ENCODE results near the gene GALNT7.
A peak's percentile ranks its signal among the peaks of the same experiment; 100 is the strongest.

The GALNT7 gene

DNA sequence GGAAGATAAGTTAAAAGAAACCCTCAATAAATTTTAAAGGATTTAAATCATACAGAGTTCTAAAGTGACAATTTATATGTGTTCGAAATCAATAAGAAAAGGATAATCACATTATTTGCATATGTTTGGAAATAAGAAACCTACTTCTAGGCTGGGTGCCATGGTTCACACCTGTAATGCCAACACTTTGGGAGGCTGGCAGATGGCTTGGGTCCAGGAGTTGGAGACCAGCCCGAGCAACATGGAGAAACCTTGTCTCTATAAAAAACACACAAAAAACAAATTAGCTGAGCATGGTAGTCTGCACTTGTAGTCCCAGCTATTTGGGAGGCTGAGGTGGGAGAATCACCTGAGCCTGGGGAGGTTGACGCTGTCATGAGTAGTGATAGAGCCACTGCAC, 194.1 kb downstream of the GALNT7 start:
- DNase-seq: no peak

GRCh38 chr4:173365359-173365996, 196.9 kb downstream of the GALNT7 start:
- no peak for DNase-seq

- no peak for DNase-seq
Measured at GRCh38 chr4:173367285-173367684, 198.7 kb downstream of the GALNT7 start.

GRCh38 chr4:173367946-173368345, 199.3 kb downstream of the GALNT7 start:
- DNase-seq: no peak

GRCh38 chr4:173370130-173370476, 201.5 kb downstream of the GALNT7 start:
- no peak for DNase-seq

DNA sequence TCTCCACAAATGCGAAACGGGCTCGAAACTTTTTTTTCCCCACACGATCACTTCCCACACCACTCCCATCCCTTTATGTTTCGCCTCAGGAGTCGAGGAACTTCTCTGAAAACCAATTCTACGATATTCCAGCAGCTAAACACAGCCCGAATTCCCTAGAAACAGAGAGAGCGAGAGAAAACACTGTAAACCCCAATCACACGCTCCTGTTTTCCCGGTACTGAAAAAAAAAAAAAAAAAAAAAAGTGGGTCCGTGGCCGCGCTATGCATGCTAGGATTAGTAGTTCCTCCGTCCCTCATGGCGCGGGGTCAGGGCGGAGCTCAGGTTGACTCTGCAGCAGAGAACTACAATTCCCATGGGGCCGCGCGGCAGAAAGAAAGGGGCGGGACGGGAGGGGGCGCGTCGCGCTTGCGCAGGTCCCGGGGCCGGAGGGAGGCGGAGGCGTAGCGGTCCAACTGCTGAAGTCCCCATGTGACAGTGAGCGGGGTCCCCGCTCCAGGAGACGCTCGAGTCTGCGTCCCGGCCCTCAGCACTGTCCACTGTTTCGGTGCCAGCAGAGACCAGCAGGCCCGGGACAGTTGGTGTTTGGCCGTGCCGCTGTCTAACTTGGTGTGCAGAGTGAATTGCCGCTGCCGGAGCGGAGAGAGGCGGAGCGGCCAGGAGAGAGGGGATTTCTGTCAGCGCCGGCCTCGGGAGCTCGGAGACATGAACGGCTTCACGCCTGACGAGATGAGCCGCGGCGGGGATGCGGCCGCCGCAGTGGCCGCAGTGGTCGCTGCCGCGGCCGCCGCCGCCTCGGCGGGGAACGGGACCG, 202.1 kb downstream of the GALNT7 start, which contains the start of gene SAP30:
Gene SAP30 (plus strand): TSS at position 478 of the 815 bp plus-strand sequence. CDS start 229 bp downstream, at position 707.
- DNase-seq: peak; percentile 77

- DNase-seq: peak; percentile 18
Measured at GRCh38 chr4:173371292-173372192, 202.9 kb downstream of the GALNT7 start.
